GM03348 (cell line): Measurements from ENCODE around the gene GCDH.

Source experiments
- DNase-seq: peaks from one replicate; pipeline ENCODE4 v3.0.0; 2012; ENCODE audit warnings: low spot score

Gene GCDH

DNA sequence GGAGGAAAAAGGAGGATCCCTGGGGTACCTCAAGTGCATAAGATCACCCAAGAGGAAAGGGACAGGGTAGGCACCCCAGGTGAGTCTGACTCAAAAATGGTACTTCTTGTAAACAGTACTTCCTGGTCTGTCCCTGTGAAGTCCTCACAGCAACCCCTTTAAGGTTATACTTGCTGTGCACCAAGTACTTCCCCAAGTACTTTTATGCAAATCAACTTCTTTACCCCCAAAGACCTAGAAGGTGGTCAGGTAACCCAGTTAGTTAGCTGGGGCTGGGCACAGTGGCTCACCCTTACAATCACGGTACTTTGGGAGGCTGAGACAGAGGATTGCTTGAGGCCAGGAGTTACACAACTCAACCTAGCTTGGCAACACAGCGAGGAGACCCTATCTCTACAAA, 49.9 kb downstream of the GCDH start:
- no peak for DNase-seq

DNA sequence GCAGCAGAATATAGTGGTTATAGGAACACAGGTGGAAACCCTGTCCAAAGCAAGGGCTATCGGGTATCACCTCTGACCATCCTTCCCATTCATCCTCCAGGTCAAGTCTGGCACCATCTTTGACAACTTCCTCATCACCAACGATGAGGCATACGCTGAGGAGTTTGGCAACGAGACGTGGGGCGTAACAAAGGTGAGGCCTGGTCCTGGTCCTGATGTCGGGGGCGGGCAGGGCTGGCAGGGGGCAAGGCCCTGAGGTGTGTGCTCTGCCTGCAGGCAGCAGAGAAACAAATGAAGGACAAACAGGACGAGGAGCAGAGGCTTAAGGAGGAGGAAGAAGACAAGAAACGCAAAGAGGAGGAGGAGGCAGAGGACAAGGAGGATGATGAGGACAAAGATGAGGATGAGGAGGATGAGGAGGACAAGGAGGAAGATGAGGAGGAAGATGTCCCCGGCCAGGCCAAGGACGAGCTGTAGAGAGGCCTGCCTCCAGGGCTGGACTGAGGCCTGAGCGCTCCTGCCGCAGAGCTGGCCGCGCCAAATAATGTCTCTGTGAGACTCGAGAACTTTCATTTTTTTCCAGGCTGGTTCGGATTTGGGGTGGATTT, 52.6 kb downstream of the GCDH start:
- no peak for DNase-seq

DNA sequence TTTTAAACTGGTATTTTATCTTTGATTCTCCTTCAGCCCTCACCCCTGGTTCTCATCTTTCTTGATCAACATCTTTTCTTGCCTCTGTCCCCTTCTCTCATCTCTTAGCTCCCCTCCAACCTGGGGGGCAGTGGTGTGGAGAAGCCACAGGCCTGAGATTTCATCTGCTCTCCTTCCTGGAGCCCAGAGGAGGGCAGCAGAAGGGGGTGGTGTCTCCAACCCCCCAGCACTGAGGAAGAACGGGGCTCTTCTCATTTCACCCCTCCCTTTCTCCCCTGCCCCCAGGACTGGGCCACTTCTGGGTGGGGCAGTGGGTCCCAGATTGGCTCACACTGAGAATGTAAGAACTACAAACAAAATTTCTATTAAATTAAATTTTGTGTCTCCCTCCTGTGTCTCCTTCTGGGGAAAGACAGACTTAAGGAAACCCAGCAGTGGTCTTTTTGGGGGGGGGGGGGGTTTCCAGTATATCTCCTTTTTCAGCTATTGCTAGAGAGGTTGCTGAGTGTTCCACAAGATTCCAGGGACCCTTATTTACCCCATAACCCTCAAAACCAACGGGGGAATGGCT, 53.2 kb downstream of the GCDH start:
- DNase-seq, result no peak

DNA sequence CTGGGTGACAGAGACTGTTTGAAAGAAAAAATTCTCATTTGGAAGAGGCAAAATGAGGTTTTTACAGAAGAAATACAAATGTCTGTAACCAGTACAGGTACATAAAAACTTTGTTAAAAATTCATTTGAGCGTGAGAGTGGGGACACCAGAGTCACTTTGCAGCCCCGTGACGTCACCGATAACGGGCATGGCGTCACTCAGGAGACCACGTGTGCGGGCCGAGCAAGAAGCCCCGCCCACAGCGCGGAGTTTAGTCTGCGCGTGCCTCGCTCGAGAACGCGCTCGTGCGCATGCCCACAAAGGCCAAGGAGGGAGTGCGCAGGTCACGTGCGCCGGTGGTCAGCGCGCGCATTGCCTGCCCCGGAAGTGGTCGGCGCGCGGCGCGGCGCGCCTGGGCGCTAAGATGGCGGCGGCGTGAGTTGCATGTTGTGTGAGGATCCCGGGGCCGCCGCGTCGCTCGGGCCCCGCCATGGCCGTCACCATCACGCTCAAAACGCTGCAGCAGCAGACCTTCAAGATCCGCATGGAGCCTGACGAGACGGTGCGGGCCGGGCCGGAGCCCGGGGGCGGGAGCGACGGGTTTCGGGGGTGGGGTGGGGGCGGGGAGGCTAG, 54.6 kb downstream of the GCDH start, which contains the start of gene RAD23A:
Gene RAD23A, plus strand, starts transcription at position 384 of the 613 bp plus-strand sequence. Its CDS starts 87 bp downstream, at position 471.
- DNase-seq, result peak; percentile 97

DNA sequence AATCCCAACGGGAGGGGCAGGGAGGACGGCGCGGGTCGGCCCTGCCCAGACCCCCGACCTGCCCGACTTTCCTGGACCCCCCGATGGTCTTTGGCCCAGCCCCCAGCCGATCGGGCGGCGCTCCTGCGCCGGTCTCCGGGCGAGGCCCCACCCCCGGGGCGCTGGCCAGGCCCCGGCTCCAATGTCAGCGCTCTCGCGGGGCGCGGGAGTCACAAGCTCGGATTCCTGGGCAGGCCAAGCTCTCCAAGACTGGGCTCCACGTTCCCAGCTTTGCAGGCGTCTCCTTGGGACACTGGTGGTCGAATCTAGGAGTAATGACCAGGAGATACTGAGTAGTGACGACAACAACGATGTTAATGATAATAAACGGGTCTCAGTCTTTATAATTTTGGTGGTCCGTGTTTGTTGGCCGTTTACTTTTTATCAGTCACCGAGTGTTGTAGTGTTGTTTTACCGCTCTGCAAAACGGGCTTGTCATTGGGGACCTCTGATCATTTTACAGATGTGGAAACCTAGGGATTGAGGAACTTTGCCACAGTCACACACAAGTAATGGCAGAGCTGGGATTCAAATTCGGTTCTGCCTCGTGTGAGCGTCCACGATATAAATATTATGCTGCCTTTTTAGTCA, 55.2 kb downstream of the GCDH start:
- peak; percentile 91 for DNase-seq

DNA sequence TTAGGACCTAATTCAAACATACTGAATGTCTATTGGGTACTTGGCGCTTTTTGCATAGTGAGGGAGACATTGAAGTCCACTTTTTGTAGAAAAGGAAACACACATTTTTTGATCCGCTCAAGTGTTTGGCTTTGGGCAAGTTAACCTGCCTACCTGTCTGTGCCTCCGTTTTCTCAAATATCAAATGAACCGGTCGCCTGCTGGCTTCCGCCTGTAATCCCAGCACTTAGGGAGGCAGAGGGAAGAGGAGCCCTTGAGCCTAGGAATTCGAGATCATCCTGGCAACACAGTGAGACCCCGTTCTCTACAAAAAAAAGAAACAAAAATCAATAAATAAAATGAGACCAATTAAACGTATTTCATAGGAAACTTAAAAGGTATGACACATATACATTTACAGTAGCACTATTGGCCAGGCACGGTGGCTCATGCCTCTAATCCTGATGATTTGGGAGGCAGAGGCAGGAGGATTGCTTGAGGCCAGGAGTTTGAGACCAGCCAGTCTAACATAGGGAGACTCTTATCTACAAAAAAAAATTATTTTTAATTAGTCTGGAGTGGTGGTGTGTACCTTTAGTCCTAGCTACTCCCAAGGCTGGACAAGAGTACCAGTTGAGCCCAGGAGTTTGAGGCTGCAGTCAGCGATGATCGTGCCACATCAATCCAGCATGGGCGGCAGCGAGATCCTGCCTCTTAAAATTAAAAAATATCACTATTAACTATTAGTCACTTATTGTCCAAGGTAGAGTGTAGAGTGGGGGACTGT, 56.0 kb downstream of the GCDH start:
- DNase-seq, result no peak

DNA sequence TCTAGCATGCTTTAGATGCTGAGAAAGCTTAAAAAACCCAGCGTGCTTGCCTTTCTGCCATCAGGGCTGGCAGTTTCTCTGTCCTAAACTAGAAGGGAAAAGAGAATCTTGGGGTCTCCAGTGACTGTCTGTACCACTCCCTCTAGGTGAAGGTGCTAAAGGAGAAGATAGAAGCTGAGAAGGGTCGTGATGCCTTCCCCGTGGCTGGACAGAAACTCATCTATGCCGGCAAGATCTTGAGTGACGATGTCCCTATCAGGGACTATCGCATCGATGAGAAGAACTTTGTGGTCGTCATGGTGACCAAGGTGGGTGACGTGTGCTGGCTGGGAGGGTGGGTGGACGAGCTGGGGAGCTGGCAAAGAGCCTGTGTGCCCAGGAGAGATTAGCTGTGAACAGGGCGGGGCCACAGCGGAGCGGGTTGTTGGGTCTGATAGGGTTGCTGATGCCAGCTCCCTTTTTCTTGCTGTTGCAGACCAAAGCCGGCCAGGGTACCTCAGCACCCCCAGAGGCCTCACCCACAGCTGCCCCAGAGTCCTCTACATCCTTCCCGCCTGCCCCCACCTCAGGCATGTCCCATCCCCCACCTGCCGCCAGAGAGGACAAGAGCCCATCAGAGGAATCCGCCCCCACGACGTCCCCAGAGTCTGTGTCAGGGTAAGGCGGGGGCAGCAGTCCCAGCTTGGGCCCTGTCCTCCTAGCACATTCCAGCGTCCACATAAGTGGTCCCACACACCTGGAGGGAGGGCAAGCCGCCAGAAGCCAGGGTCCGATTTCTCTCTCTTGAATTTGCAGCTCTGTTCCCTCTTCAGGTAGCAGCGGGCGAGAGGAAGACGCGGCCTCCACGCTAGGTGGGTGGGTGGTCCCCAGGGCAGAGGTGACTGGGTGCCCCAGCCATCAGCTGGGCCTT, 57.0 kb downstream of the GCDH start:
- no peak for DNase-seq

DNA sequence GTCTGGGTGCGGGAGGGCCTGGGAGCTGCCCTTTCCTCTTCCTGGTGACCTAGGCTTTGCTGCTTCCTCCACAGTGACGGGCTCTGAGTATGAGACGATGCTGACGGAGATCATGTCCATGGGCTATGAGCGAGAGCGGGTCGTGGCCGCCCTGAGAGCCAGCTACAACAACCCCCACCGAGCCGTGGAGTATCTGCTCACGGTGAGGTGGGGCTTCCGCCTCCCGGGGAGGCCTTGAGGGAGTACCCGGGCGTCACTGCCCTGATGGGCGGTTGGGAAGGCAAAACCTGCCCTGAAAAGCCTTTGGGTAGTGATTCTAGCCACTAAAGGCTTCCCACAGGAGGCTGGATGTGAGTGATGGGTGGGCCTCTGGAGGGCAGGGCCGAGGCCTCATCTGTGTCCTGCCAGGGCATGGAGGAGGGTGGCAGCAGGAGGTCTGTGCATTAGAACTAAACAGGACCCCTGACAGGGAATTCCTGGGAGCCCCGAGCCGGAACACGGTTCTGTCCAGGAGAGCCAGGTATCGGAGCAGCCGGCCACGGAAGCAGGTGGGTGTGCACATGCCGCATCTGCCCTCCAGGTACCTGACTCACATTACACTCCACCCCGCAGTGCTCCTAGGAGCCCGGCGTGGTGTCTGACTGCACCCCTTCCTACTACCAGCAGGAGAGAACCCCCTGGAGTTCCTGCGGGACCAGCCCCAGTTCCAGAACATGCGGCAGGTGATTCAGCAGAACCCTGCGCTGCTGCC, 57.8 kb downstream of the GCDH start:
- no peak for DNase-seq
